RPMI8226 (cell line): ENCODE results near the gene SEC14L1.
"Not testable (repeated sequence)": the region's sequence is repeated elsewhere in the genome, so short reads cannot be mapped to it uniquely, and the experiment has no call there.

Experiments
- DNase-seq: peaks from one replicate; pipeline ENCODE4 v3.0.0-alpha.2; 2015

SEC14L1 gene

GRCh38 chr17:77245162-77245926, 104.6 kb downstream of the SEC14L1 start:
- DNase-seq: no peak

- DNase-seq: peak; percentile 77
Observed at GRCh38 chr17:77246110-77247047, 105.6 kb downstream of the SEC14L1 start.

- DNase-seq: peak; percentile 87
Observed at GRCh38 chr17:77247048-77247541, 106.3 kb downstream of the SEC14L1 start.

- no peak for DNase-seq
Observed at GRCh38 chr17:77247609-77248008, 106.8 kb downstream of the SEC14L1 start.

GRCh38 chr17:77248216-77249114, 107.7 kb downstream of the SEC14L1 start:
- no peak for DNase-seq

GRCh38 chr17:77251622-77252183, 110.9 kb downstream of the SEC14L1 start:
- DNase-seq: no peak

- DNase-seq: not testable (repeated sequence)
Observed at GRCh38 chr17:77252306-77252705, 111.5 kb downstream of the SEC14L1 start.

GRCh38 chr17:77253611-77254051, 112.9 kb downstream of the SEC14L1 start:
- DNase-seq: no peak

GRCh38 chr17:77254951-77255825, 114.4 kb downstream of the SEC14L1 start:
- DNase-seq: peak; percentile 75

- not testable (repeated sequence) for DNase-seq
Observed at GRCh38 chr17:77255970-77256369, 115.2 kb downstream of the SEC14L1 start.

GRCh38 chr17:77256710-77257109, 115.9 kb downstream of the SEC14L1 start:
- DNase-seq: no peak

- DNase-seq: no peak
Observed at GRCh38 chr17:77257169-77257568, 116.4 kb downstream of the SEC14L1 start.

GRCh38 chr17:77257596-77258458, 117.1 kb downstream of the SEC14L1 start:
- no peak for DNase-seq

- no peak for DNase-seq
Observed at GRCh38 chr17:77258638-77259037, 117.9 kb downstream of the SEC14L1 start.

GRCh38 chr17:77264617-77265230, 124.0 kb downstream of the SEC14L1 start:
- DNase-seq: peak; percentile 81

- DNase-seq: peak; percentile 39
Observed at GRCh38 chr17:77266213-77266612, 125.4 kb downstream of the SEC14L1 start.
